ENCODE results near the gene MRGPRX2. TPM values are rescaled to one million over a fixed set of nuclear protein-coding genes. Genes with fewer than 3 reads are reported as not detected.

Gene MRGPRX2
- total and polyA plus RNA-seq, 2 experiments from 2014 or later: not detected

DNA sequence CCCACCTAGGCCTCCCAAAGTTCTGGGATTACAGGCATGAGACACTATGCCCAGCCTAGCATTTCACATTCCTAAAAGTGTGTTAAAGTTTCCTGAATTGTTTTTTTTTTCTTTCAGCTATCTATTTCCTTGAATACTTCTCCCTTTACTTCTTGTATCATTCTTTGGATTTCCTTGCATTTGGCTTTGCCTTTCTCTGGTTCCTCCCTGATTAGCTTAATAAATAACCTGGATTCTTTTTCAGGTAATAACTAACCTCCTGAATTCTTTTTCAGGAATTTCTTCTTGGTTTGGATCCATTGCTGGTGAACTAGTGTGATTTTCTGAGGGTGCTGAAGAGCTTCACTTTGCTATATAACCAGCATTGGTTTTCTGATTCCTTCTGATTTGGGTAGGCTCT is 47.9 kb downstream of the MRGPRX2 start:
- ATAC-seq: no peak

More for the DNA sequence above, 47.9 kb downstream of the MRGPRX2 start:
- Histone ChIP-seq H3K4me2 (no peak overlapping the region), H2AFZ (no peak overlapping the region), H4K20me1 (replicated peaks; ENCODE audit: insufficient read depth) (no peaks in the 10 kb centered on the region), H3K27me3 (ENCODE audit: insufficient read depth) (no peaks in the 10 kb centered on the region), H3K4me3 (no peak overlapping the region), H3K4me1 (ENCODE audit: insufficient read depth) (no peaks in the 10 kb centered on the region), H3K79me2 (replicated peaks; ENCODE audit: insufficient read depth) (no peaks in the 10 kb centered on the region), H3K36me3 (ENCODE audit: insufficient read depth) (no peaks in the 10 kb centered on the region), H3F3A (replicated peaks; ENCODE audit: low read depth) (no peaks in the 10 kb centered on the region), H3K27ac (ENCODE audit: low read depth) (no peak overlapping the region), H3K9me2 (ENCODE audit: insufficient read depth) (0 out of 2 replicates have a peak, but pooled peaks cover 11% of the 10 kb centered on the region)
- no peak for TF ChIP-seq EZH2 (IDR thresholded peaks at IDR 0.05; ENCODE audit: low read depth, unreplicated experiment)
- TF ChIP-seq, protein P1, sequence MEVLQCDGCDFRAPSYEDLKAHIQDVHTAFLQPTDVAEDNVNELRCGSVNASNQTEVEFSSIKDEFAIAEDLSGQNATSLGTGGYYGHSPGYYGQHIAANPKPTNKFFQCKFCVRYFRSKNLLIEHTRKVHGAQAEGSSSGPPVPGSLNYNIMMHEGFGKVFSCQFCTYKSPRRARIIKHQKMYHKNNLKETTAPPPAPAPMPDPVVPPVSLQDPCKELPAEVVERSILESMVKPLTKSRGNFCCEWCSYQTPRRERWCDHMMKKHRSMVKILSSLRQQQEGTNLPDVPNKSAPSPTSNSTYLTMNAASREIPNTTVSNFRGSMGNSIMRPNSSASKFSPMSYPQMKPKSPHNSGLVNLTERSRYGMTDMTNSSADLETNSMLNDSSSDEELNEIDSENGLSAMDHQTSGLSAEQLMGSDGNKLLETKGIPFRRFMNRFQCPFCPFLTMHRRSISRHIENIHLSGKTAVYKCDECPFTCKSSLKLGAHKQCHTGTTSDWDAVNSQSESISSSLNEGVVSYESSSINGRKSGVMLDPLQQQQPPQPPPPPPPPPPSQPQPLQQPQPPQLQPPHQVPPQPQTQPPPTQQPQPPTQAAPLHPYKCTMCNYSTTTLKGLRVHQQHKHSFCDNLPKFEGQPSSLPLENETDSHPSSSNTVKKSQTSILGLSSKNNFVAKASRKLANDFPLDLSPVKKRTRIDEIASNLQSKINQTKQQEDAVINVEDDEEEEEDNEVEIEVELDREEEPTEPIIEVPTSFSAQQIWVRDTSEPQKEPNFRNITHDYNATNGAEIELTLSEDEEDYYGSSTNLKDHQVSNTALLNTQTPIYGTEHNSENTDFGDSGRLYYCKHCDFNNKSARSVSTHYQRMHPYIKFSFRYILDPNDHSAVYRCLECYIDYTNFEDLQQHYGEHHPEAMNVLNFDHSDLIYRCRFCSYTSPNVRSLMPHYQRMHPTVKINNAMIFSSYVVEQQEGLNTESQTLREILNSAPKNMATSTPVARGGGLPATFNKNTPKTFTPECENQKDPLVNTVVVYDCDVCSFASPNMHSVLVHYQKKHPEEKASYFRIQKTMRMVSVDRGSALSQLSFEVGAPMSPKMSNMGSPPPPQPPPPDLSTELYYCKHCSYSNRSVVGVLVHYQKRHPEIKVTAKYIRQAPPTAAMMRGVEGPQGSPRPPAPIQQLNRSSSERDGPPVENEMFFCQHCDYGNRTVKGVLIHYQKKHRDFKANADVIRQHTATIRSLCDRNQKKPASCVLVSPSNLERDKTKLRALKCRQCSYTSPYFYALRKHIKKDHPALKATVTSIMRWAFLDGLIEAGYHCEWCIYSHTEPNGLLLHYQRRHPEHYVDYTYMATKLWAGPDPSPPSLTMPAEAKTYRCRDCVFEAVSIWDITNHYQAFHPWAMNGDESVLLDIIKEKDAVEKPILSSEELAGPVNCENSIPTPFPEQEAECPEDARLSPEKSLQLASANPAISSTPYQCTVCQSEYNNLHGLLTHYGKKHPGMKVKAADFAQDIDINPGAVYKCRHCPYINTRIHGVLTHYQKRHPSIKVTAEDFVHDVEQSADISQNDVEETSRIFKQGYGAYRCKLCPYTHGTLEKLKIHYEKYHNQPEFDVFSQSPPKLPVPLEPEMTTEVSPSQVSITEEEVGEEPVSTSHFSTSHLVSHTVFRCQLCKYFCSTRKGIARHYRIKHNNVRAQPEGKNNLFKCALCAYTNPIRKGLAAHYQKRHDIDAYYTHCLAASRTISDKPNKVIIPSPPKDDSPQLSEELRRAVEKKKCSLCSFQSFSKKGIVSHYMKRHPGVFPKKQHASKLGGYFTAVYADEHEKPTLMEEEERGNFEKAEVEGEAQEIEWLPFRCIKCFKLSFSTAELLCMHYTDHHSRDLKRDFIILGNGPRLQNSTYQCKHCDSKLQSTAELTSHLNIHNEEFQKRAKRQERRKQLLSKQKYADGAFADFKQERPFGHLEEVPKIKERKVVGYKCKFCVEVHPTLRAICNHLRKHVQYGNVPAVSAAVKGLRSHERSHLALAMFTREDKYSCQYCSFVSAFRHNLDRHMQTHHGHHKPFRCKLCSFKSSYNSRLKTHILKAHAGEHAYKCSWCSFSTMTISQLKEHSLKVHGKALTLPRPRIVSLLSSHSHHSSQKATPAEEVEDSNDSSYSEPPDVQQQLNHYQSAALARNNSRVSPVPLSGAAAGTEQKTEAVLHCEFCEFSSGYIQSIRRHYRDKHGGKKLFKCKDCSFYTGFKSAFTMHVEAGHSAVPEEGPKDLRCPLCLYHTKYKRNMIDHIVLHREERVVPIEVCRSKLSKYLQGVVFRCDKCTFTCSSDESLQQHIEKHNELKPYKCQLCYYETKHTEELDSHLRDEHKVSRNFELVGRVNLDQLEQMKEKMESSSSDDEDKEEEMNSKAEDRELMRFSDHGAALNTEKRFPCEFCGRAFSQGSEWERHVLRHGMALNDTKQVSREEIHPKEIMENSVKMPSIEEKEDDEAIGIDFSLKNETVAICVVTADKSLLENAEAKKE (CRISPR knock-in tag; IDR thresholded peaks at IDR 0.05): no peak
- H3K27ac Mint-ChIP-seq: no peak overlapping the region
- H3K36me3 Mint-ChIP-seq (ENCODE audit: low read depth): peaks cover 3% of the 10 kb centered on the region; the same call in 1 of the 3 replicates
- H3K9me3 Mint-ChIP-seq: peaks cover 17% of the 10 kb centered on the region; the same call in 2 of the 3 replicates
- H3K27me3 Mint-ChIP-seq (ENCODE audit: insufficient read depth, low read depth, poor library complexity): no peaks in the 10 kb centered on the region
- no peak overlapping the region for H3K4me3 Mint-ChIP-seq
- no peaks in the 10 kb centered on the region for H3K4me1 Mint-ChIP-seq
- no peak for DNase-seq (ENCODE audit: low spot score)

Other genes starting within 250 kb of the MRGPRX2 start
- not detected in 2 replicates for gene MRGPRX1, start 121.3 kb downstream of the MRGPRX2 start, total RNA-seq (2014; rRNA removed; shearing (Covaris generic))
- gene MRGPRX1, start 121.3 kb downstream of the MRGPRX2 start, polyA plus RNA-seq (2016; fragmentation: Nextera tagmentation; extraction: Ambion mirVana): not detected in 2 replicates
- gene ZDHHC13, start 56.5 kb upstream of the MRGPRX2 start, total RNA-seq (2014; rRNA removed; shearing (Covaris generic)): 27.7 and 30.0 TPM in 2 replicates
- gene ZDHHC13, start 56.5 kb upstream of the MRGPRX2 start, polyA plus RNA-seq (2016; fragmentation: Nextera tagmentation; extraction: Ambion mirVana): 18.2 and 21.0 TPM in 2 replicates
- not detected in 2 replicates for gene CSRP3, start 141.3 kb upstream of the MRGPRX2 start, total RNA-seq (2014; rRNA removed; shearing (Covaris generic))
- gene CSRP3, start 141.3 kb upstream of the MRGPRX2 start, polyA plus RNA-seq (2016; fragmentation: Nextera tagmentation; extraction: Ambion mirVana): 0.38 TPM in 1 of 2 replicates, not detected in the other
- gene E2F8, start 180.2 kb upstream of the MRGPRX2 start, total RNA-seq (2014; rRNA removed; shearing (Covaris generic)): 6.3 and 10.6 TPM in 2 replicates
- 8.3 and 8.6 TPM in 2 replicates for gene E2F8, start 180.2 kb upstream of the MRGPRX2 start, polyA plus RNA-seq (2016; fragmentation: Nextera tagmentation; extraction: Ambion mirVana)